Left ventricle myocardium inferior (tissue), 1 donor: ENCODE data around the gene CORO7. TPM values are rescaled to one million over a fixed set of nuclear protein-coding genes. Genes with fewer than 3 reads are reported as not detected.

ENCODE experiments used
- DNase-seq: peaks from one replicate; pipeline ENCODE4 v3.0.0-alpha.2; 2020
- H3K27ac ChIP-seq: fragments of 200-600 bp; replicated peaks from 2 replicates; pipeline ENCODE4 v1.8.0; 2021
- H3K27me3 ChIP-seq: fragments of 200-600 bp; 2 replicates; pipeline ENCODE4 v1.8.0; 2021; ENCODE audit warnings: low read depth
- H3K36me3 ChIP-seq: fragments of 200-600 bp; 2 replicates; pipeline ENCODE4 v1.8.0; 2021
- H3K4me1 ChIP-seq: fragments of 200-600 bp; 2 replicates; pipeline ENCODE4 v1.8.0; 2021
- H3K4me3 ChIP-seq: fragments of 200-600 bp; 2 replicates; pipeline ENCODE4 v1.8.0; 2021; ENCODE audit warnings: mild to moderate bottlenecking, moderate library complexity
- H3K9me3 ChIP-seq: fragments of 200-600 bp; replicated peaks from 2 replicates; pipeline ENCODE4 v1.8.0; 2021
- intact Hi-C: fragments of 100-400 bp; cut with micrococcal nuclease; formaldehyde crosslinking; loops from one replicate; pipeline ENCODE4 v1.11.0; 2022
- total RNA-seq: library from RNA; stranded (reverse); fragmentation: NEBNext Ultra II Directional; extraction: Animal tissue kit (Norgen Biotek cat#: 25700); gene quantifications from one replicate; pipeline ENCODE4 v1.2.1, GENCODE V29; 2021
- TF ChIP-seq, protein P1 (sequence below): fragments of 200-600 bp; IDR thresholded peaks from 2 replicates; pipeline ENCODE4 v1.8.0; 2021; ENCODE audit warnings: antibody characterized with exemption, mild to moderate bottlenecking, borderline replicate concordance
- donor health status: DM: no; HTN: yes; CAD: no; lungs with severe emphysema.

The CORO7 gene
- total RNA-seq, 1 donor from 2014 or later = 12.5 TPM

DNA sequence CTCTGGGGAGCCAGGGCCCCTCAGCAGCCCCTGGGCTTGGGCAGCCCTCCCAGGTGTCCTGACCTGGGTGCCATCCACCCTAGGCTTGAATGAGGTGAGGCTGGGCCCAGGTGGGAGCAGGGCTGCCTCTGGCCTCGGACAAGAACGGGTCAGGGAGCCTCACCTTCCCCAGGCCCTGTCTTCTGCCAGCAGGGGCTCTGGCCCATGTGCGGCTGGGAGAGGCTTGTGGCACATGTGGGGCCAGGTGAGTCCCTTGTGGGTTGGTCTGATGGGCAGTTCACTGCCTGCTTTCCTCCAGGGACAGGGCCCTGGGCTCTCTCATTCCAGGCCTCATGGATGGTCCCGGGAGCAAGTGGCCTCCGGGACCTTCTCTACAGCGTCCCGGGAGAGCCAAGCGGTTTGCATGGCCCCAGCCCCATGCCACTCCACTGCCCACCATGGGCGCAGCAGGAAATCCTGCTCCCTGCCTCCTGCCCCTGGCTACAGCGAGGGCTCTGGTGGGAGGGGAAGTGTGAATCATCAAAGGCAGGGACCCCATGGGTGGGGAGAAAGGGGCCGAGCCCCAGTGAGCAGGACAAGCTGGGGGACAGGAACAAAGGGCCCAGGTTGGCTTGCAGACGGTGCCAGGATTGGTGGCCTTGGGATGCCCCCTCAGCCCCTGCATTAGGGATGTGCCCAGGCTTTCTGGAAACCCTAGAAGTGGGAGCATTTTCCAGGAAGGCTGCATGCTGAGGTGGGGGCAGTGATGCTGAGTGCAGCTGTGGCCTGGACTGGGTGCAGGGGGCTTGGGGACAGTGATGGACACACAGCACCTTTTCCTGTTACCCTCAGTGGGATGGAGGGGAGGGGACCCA, 32.6 kb downstream of the CORO7 start:
- H3K36me3 ChIP-seq = peaks cover 32% of the 10 kb centered on the region
- TF ChIP-seq, protein P1, sequence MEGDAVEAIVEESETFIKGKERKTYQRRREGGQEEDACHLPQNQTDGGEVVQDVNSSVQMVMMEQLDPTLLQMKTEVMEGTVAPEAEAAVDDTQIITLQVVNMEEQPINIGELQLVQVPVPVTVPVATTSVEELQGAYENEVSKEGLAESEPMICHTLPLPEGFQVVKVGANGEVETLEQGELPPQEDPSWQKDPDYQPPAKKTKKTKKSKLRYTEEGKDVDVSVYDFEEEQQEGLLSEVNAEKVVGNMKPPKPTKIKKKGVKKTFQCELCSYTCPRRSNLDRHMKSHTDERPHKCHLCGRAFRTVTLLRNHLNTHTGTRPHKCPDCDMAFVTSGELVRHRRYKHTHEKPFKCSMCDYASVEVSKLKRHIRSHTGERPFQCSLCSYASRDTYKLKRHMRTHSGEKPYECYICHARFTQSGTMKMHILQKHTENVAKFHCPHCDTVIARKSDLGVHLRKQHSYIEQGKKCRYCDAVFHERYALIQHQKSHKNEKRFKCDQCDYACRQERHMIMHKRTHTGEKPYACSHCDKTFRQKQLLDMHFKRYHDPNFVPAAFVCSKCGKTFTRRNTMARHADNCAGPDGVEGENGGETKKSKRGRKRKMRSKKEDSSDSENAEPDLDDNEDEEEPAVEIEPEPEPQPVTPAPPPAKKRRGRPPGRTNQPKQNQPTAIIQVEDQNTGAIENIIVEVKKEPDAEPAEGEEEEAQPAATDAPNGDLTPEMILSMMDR = no peak
- H3K9me3 ChIP-seq = no peaks in the 10 kb centered on the region
- no peaks in the 10 kb centered on the region for H3K27me3 ChIP-seq
- intact Hi-C loops = no loop called here
- no peak for DNase-seq
- H3K27ac ChIP-seq = peak overlapping the region; percentile 57
- H3K4me1 ChIP-seq = peaks cover 83% of the 10 kb centered on the region
- H3K4me3 ChIP-seq = no peak overlapping the region

GRCh38 chr16:4382795-4383357, 33.5 kb downstream of the CORO7 start:
- no peaks in the 10 kb centered on the region for H3K9me3 ChIP-seq
- no peak for DNase-seq
- TF ChIP-seq, protein P1 = no peak
- H3K27ac ChIP-seq = peak overlapping the region; percentile 38
- H3K36me3 ChIP-seq = peaks cover 30% of the 10 kb centered on the region
- no peaks in the 10 kb centered on the region for H3K27me3 ChIP-seq
- H3K4me3 ChIP-seq = no peak overlapping the region
- peaks cover 83% of the 10 kb centered on the region for H3K4me1 ChIP-seq
- intact Hi-C loops = no loop called here

- no peak for DNase-seq
- Histone ChIP-seq H3K27ac (peak overlapping the region; percentile 38), H3K4me3 (no peak overlapping the region), H3K27me3 (no peaks in the 10 kb centered on the region), H3K4me1 (peaks cover 83% of the 10 kb centered on the region), H3K36me3 (peaks cover 27% of the 10 kb centered on the region), H3K9me3 (no peaks in the 10 kb centered on the region)
- TF ChIP-seq, protein P1 = no peak
- intact Hi-C loops = no loop called here
These were observed 34.2 kb downstream of the CORO7 start for GRCh38 chr16:4381935-4382794.

DNA sequence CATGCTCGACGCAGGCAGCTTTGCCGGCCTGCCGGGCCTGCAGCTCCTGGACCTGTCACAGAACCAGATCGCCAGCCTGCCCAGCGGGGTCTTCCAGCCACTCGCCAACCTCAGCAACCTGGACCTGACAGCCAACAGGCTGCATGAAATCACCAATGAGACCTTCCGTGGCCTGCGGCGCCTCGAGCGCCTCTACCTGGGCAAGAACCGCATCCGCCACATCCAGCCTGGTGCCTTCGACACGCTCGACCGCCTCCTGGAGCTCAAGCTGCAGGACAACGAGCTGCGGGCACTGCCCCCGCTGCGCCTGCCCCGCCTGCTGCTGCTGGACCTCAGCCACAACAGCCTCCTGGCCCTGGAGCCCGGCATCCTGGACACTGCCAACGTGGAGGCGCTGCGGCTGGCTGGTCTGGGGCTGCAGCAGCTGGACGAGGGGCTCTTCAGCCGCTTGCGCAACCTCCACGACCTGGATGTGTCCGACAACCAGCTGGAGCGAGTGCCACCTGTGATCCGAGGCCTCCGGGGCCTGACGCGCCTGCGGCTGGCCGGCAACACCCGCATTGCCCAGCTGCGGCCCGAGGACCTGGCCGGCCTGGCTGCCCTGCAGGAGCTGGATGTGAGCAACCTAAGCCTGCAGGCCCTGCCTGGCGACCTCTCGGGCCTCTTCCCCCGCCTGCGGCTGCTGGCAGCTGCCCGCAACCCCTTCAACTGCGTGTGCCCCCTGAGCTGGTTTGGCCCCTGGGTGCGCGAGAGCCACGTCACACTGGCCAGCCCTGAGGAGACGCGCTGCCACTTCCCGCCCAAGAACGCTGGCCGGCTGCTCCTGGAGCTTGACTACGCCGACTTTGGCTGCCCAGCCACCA, 35.1 kb downstream of the CORO7 start:
- DNase-seq = no peak
- H3K4me3 ChIP-seq = no peak overlapping the region
- peaks cover 27% of the 10 kb centered on the region for H3K36me3 ChIP-seq
- H3K4me1 ChIP-seq = peaks cover 83% of the 10 kb centered on the region
- intact Hi-C loops = no loop called here
- H3K27ac ChIP-seq = no peak overlapping the region
- H3K9me3 ChIP-seq = no peaks in the 10 kb centered on the region
- no peaks in the 10 kb centered on the region for H3K27me3 ChIP-seq
- TF ChIP-seq, protein P1 = no peak
